Motor neuron (in vitro differentiated cells): ENCODE results near the gene CTIF. TPM values are rescaled to one million over a fixed set of nuclear protein-coding genes. Genes with fewer than 3 reads are reported as not detected.

Experiments used
- ATAC-seq, 8 experiments: fragments of 200-7000 bp; cut with Tn5 transposase; replicated peaks in 6 of 8; 2 replicates each; pipeline ENCODE4 v1.8.0; 2021; ENCODE audit warnings: mild to moderate bottlenecking in 8 of 8, moderate library complexity in 8 of 8
- H3K27ac ChIP-seq, 2 donors: fragments of 250-450 bp; sonication (Bioruptor Pico); 2 replicates each; pipeline ENCODE4 v1.9.0; 2021; ENCODE audit warnings: antibody characterized with exemption in 2 of 2, mild to moderate bottlenecking in 2 of 2, moderate library complexity in 1 of 2
- H3K4me1 ChIP-seq, 2 donors: fragments of 250-450 bp; sonication (Bioruptor Pico); replicated peaks in 1 of 2; 2 replicates each; pipeline ENCODE4 v1.6.1; 2021; ENCODE audit warnings: antibody characterized with exemption in 2 of 2, mild to moderate bottlenecking in 2 of 2, moderate library complexity in 1 of 2
- H3K4me3 ChIP-seq, 5 donors: fragments of 250-450 bp; sonication (Bioruptor Pico); 2 replicates each; pipeline ENCODE4 v1.9.0; 2021; ENCODE audit warnings: antibody characterized with exemption in 5 of 5, mild to moderate bottlenecking in 5 of 5, moderate library complexity in 4 of 5
- WGBS, 10 experiments: fragments of 450-650 bp; shearing (Covaris generic); methylation state at CpG; one replicate each; pipeline ENCODE4 v1.0.0; 2022; 5-methylcytosine and 5-hydroxymethylcytosine counted together
- in situ Hi-C, 9 experiments: fragments of 400-800 bp; cut with MboI; loops; one replicate each; pipeline ENCODE4 v1.15.0; 2021; ENCODE audit warnings: low sequenced_read_pairs in 9 of 9, low pct_unique_long_range_greater_than_20kb in 2 of 9; ENCODE audit not compliant: unreplicated experiment in 9 of 9
- total RNA-seq, 8 experiments: library from RNA; unstranded; fragments of 300-600 nt; gene quantifications; 2 replicates each; pipeline versions ENCODE4 v1.2.3 to v1.2.4, GENCODE V29; 2022

CTIF gene
- total RNA-seq, 8 experiments from 2014 or later: 17.8 to 85.9 (median 59.8) TPM

DNA sequence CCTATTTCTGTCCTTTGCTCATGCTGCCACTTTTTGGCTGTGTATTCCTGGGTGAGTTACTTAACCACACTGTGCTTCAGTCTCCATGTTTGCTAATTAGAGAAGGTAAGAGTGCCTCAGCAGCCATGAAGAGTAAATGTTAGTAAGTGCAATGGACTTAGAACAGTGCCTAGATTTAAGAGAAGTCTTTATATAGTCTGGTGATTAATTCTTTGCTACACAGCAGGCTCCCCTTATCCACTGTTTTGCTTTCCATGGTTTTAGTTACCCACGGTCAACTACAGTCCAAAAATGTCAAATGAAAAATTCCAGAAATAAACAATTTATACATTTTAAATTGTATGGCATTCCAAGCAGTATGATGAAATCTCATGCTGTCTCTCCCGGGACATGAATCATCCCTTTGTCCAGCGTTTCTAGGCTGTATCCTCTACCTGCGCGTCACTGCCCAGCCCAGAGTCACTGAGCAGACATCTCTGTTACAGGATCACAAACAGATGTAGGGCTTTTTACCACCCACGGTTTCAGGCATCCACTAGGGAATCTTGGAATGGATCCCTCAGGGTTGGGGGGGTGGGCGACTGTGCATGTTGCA lies 91.0 kb downstream of the CTIF start:
- Histone ChIP-seq H3K27ac (peak overlapping the region; percentile 26 to 30), H3K4me3 (no peak overlapping the region), H3K4me1 (peaks cover 9% of the 10 kb centered on the region in 2 donors)
- in situ Hi-C loops: loop anchor here in 1 of 9 experiments (25.0 kb wide), 1 partner anchor 143 kb away; no protein-coding TSS in a partner anchor
- ATAC-seq: peak; percentile 78 to 100 (median 99)
- 7 to 100% (median 48%) methylated on average over 1 to 6 of the region's 7 CpGs; no CpG with 5 or more reads in 2 of the 10 experiments for WGBS, 10 experiments

DNA sequence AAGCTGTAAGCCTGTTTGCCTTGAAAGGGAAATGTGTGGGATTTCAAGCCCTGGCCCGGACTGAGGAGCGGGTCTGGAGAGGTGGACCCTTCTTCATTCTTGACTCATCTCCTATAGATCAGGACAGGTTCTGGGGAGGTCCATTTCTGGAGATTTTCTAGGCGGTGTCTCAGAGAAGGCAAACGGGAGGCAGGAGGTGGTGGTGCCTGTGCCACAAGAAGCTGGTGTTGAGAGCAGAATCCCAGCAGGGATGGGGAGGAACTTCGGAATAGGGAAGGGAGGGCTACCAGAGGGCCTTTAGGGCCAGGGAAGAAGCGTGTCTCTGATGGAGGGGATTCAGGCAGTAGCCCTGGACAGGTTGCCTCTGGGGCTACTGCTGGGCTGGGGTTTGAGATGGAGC lies 93.0 kb downstream of the CTIF start:
- in situ Hi-C loops: loop anchor here in 1 of 9 experiments (25.0 kb wide), 1 partner anchor 145 kb away; no protein-coding TSS in a partner anchor
- peaks cover 9% of the 10 kb centered on the region in 2 donors for H3K4me1 ChIP-seq
- H3K4me3 ChIP-seq: no peak overlapping the region
- 95 to 100% (median 100%) methylated on average over 1 to 4 of the region's 6 CpGs; no CpG with 5 or more reads in 3 of the 10 experiments for WGBS, 10 experiments
- H3K27ac ChIP-seq: no peak overlapping the region
- no peak for ATAC-seq

DNA sequence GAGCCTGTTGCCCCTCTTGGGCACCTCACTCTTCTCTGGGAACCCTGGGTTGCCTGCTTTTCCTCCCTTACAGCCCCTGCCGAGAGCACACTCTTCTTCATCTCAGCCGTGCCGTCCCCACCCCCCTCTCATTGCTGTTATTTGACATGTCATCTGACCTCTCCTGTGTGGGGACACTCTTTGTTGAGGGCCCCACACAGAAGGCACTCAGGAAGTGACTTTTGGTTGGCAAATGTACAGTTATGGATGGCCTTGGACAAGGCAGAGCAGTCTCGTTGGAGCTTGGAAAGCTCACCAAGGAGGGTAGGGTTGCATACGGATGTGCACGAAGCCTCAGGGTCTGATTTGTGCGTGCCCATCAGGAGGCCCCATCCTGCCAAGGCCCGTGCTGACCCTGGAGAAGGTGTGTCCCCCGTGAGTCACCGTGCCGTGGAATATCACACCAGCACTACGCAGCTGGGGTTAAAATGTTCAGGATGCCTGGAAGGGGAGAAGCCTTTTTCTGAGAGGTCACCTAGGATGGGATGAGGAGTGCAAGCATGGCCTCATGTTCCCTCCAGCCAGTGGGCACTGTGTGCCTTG lies 93.9 kb downstream of the CTIF start:
- no peak overlapping the region for H3K4me3 ChIP-seq
- no peak overlapping the region for H3K27ac ChIP-seq
- peaks cover 9% of the 10 kb centered on the region in 2 donors for H3K4me1 ChIP-seq
- 95 to 100% methylated on average over 1 to 4 of the region's 12 CpGs; no CpG with 5 or more reads in 8 of the 10 experiments for WGBS, 10 experiments
- ATAC-seq: no peak
- in situ Hi-C loops: loop anchor here in 1 of 9 experiments (25.0 kb wide), 1 partner anchor 145 kb away; no protein-coding TSS in a partner anchor

DNA sequence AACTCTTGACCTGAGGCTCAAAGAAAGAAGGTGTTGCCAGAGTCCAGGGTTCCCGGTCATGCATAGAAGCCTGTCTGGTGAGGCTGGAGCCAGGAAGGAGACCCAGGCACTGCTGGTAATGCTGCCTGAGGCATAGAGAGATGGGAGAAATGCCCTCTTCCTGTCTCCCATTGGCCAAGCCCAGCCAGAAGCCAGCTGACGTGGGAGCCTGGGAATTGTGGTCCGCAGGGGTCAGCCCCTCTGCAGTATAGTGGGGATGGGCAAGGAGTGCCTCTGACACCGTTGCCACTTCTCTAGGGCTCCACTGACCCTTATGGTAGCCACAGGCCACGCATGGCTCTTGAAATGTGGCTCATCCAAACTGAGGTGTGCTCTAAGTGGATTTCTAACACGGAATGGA lies 95.7 kb downstream of the CTIF start:
- no peak for ATAC-seq
- H3K4me3 ChIP-seq: no peak overlapping the region
- in situ Hi-C loops: loop anchor here in 1 of 9 experiments (25.0 kb wide), 1 partner anchor 147 kb away; no protein-coding TSS in a partner anchor
- 83 to 100% (median 100%) methylated on average over 1 to 6 of the region's 6 CpGs; no CpG with 5 or more reads in 3 of the 10 experiments for WGBS, 10 experiments
- H3K27ac ChIP-seq: no peak overlapping the region
- H3K4me1 ChIP-seq: peaks cover 9% of the 10 kb centered on the region in 2 donors

DNA sequence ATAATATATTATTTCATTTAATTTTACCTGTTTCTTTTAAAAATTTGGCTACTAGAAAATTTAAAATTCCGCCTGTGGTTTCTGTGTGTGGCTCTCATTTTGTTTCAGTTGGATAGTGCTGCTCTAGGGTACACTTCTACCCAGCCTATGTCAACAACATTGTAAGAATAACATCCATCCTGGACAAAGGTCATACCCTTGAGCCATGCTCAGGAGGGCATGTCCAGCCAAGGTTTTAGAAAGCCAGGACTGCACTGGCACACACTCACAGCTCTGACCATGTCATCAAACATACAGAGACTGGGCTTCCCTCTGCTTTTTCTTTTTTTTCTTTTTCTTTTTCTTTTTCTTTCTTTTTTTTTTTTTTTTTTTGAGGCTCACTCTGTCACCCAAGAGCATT lies 96.1 kb downstream of the CTIF start:
- 83 to 100% (median 100%) methylated on average over 1 of the region's 1 CpG; no CpG with 5 or more reads in 3 of the 10 experiments for WGBS, 10 experiments
- ATAC-seq: no peak
- Histone ChIP-seq H3K4me1 (peaks cover 4% of the 10 kb centered on the region in 2 donors), H3K27ac (no peak overlapping the region), H3K4me3 (no peak overlapping the region)
- in situ Hi-C loops: loop anchor here in 1 of 9 experiments (25.0 kb wide), 1 partner anchor 148 kb away; no protein-coding TSS in a partner anchor

DNA sequence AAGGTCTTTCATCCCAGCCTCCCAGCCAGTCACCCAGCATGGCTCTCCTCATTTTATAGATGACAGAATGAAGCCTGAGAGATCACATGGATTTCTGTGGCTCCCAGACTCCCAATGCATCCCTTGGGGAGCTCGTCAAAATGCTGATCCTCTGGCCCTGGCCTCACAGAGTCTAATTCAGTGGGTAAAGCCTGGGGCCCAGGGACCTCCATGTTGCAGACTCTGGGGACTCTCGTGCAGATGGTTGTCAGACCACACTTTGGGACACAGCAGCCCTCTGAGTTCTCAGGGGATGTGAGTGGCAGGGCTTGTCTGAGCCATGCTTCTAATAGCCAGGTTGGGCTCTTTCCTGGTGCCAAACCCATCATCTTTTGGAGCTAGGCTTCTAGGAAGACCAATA lies 97.0 kb downstream of the CTIF start:
- WGBS, 10 experiments: 40 to 100% (median 100%) methylated on average over 1 of the region's 2 CpGs; no CpG with 5 or more reads in 5 of the 10 experiments
- H3K4me1 ChIP-seq: no peaks in the 10 kb centered on the region
- no peak for ATAC-seq
- no peak overlapping the region for H3K4me3 ChIP-seq
- no peak overlapping the region for H3K27ac ChIP-seq
- in situ Hi-C loops: loop anchor here in 1 of 9 experiments (25.0 kb wide), 1 partner anchor 149 kb away; no protein-coding TSS in a partner anchor

DNA sequence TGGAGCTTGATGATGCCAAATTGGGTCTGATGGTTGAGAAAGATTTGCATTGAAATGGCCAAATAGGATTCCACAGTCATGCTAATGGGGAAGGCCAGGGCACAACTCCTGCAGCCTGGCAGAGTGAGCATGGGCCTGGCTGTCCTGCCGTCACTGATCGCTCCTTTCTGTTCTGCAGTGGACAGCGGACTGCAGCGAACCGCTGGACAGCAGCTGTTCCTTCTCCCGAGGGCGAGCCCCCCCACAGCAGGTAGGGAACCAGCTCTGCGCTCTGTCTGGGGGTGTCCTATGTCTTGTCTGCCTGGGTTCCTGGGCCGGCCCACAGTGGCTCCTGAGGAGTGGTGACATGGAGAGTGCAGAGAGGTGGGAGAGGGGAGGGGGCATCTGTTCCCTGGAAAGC lies 97.6 kb downstream of the CTIF start:
- 66 to 100% (median 95%) methylated on average over 1 to 6 of the region's 9 CpGs; no CpG with 5 or more reads in 4 of the 10 experiments for WGBS, 10 experiments
- Histone ChIP-seq H3K27ac (no peak overlapping the region), H3K4me1 (no peaks in the 10 kb centered on the region), H3K4me3 (no peak overlapping the region)
- in situ Hi-C loops: loop anchor here in 1 of 9 experiments (25.0 kb wide), 1 partner anchor 149 kb away; no protein-coding TSS in a partner anchor
- ATAC-seq: no peak

DNA sequence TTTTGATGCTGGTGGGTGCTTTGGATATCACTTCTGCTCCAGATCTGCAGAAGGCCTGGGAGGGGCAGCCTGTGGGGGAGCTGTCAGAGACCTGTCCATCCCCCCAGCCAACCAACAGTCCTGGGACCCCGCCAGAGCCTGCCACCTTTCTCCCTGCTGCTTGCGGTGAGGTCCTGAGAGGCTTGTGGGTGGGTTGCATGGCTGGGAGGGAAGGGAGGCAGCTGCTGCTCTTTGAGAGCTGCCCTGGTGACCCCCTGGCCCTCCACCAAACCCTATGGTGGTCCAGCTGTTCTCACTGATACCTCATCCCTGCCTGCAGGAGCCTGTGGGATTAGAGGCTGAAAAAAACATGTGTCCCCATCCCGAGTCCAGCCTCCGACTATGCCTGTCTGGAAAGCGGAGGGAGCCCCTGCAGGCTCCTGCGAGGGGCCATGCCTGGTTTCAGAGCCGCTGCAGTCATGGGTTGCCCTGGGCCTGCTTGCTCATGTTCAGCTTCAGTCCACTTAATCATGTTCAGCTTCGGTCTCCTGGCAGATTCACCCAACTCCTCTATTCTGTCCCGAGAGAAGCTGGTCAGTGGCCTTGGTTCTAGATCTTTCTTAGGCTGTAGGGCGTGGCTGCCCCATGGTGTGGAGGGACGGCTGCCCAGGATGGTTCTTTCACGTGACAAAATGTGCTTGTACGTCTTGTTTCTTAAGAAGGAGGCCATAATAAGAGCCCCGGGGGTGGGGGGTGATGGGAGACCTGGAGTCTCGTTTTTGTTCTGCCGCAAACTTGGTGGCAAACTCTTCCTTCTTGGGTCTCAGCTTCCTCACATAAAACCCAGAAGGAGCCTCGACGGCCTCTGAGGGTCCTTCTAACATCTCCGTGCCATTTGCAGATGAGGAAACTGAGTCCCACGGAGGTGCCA lies 98.5 kb downstream of the CTIF start:
- 68 to 100% (median 89%) methylated on average over 1 to 13 of the region's 20 CpGs; no CpG with 5 or more reads in 2 of the 10 experiments for WGBS, 10 experiments
- Histone ChIP-seq H3K4me1 (no peaks in the 10 kb centered on the region), H3K27ac (no peak overlapping the region), H3K4me3 (no peak overlapping the region)
- in situ Hi-C loops: loop anchor here in 1 of 9 experiments (25.0 kb wide), 1 partner anchor 150 kb away; no protein-coding TSS in a partner anchor
- no peak for ATAC-seq

DNA sequence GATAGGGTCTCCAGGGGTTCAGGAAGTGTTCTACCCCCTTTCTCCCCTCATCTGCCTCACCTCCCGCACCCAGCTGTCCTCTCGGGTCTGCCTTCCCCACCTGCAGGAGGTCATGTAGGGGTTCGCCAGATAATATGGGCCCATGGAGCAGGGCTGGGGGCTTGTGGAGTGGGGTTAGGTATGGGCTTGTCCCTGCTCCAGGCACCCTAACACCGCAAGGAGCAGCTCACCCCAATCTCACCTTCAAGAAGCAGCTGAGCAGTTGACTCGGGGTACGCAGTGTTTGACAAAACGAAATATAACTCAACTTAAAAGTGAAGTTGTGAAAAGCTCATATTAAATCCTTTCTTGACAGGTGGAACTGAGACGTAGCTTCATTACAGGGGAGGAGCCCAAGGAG lies 99.6 kb downstream of the CTIF start:
- in situ Hi-C loops: loop anchor here in 1 of 9 experiments (25.0 kb wide), 1 partner anchor 151 kb away; no protein-coding TSS in a partner anchor
- no peak for ATAC-seq
- Histone ChIP-seq H3K4me1 (no peaks in the 10 kb centered on the region), H3K4me3 (no peak overlapping the region), H3K27ac (no peak overlapping the region)
- WGBS, 10 experiments: 50 to 100% (median 75%) methylated on average over 2 to 5 of the region's 8 CpGs; no CpG with 5 or more reads in 5 of the 10 experiments

DNA sequence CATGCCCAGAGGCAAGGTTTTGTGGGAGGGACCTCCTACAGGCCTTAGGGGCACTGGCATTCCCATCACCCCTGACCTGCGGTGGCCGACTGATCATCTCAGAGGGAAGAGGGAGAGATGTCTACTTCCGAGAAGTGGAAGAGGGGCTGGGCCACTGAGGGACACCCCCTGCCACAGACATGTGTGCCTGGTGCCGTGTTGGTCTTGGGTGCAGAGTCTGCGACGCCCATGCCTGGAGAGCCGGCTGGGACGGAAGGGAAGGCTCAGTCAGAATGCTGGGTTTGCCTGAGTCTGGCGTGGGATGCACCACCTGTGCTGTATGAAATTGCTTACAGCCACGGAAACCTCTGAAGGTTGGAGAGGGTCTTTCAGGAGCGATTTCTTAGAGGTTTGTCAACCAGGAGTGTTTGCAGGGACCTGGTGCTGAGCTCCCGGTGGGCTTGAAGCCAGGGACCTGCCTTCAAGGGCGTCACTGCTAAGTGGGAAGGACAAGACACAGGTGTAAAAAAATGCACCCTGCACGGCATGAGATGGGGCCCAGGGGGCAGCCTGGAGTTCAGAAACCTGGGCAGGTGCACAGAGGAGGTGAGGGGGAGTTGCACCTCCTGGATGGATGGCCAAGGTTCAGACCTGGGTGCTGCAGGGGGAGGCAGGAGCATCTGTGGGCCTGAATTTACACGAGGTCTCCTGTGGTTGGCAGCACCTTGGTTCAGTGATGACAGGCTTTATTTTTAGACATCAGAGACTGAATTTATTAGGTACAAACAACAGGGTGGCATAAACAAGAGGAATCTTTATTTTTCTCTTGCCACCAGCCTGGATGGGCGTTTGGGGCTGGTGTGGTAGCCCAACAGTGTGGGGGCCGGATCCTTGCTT lies 100.3 kb downstream of the CTIF start:
- no peak overlapping the region for H3K4me3 ChIP-seq
- no peaks in the 10 kb centered on the region for H3K4me1 ChIP-seq
- 81 to 100% (median 100%) methylated on average over 1 to 9 of the region's 17 CpGs; no CpG with 5 or more reads in 3 of the 10 experiments for WGBS, 10 experiments
- peak in 1 of 8 experiments; percentile 16 for ATAC-seq
- H3K27ac ChIP-seq: no peak overlapping the region
- in situ Hi-C loops: loop anchor here in 1 of 9 experiments (25.0 kb wide), 1 partner anchor 152 kb away; no protein-coding TSS in a partner anchor

DNA sequence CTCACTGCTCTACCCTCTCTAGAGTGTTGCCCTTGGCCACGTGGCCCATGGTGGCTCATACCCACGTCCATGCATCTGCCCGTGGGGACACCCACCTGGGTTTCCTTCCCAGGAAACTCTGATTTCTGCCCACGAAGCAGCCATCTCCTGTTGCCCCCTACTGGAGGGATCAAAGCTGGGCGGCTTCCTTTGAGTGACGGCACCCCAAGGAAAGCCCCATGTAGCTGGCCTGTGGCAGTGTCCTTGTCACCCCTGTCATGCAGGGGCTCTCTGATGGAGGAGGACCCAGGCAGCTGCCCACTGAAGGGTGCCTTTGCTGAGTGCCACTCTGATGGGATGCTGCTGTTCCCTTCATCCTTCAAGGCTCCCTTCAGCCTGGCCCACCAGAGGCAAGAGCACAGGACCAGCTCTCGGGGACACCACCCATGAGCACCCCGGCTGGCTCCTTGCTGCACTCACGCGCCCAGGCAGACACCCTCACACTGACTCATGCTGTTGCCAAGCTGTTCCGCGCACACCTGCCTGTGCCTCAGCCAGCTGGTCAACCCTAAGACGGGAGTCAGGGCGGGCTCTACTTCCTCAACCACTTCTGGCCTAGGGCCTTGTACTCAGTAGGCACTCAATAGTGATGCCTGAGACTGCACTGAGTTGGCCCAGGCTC lies 101.1 kb downstream of the CTIF start:
- in situ Hi-C loops: loop anchor here in 1 of 9 experiments (25.0 kb wide), 1 partner anchor 153 kb away; no protein-coding TSS in a partner anchor
- Histone ChIP-seq H3K4me3 (no peak overlapping the region), H3K4me1 (no peaks in the 10 kb centered on the region), H3K27ac (no peak overlapping the region)
- 60 to 98% (median 82%) methylated on average over 1 to 6 of the region's 14 CpGs; no CpG with 5 or more reads in 4 of the 10 experiments for WGBS, 10 experiments
- ATAC-seq: no peak
